HG02938 (cell line): Measurements from ENCODE around the gene SGCA.

Experiments
- ATAC-seq: cut with Tn5 transposase; IDR thresholded peaks from one replicate; pipeline ENCODE4 v1.9.1; 2021; ENCODE audit warnings: mild to moderate bottlenecking, moderate library complexity; ENCODE audit not compliant: unreplicated experiment

SGCA gene

DNA sequence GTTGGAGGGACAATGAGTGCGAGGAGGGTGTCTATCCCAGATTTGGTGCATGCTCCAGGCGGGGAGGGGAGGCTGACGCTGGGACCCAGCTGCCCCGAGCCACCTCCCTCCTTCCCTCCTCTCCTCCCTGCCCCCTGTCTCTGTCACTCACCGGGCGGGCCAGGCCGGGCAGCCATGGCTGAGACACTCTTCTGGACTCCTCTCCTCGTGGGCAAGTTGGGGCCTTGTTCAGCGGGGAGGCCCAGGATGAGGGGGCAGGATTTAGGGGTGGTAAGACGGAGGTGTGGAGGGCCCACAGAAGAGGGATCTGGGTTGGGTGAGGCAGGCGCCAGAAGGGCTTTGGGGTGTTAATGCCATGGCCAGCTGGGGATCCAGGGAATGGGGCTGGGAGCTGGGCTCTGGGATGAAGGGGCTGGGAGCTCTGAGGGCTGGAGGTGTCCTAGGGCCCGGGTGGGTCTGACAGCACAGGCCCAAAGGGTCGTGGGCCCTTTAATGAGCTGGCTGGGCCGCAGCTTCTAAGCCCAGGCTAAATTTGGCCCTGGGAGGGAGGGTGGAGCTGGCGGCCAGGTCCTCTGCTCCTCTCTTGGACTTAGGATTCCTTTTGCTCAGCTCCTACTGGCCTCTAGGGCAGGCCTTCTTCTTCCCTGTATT, at the start of gene SGCA:
TSS of gene SGCA (plus strand) at position 139 of the 651 bp plus-strand sequence. CDS start at position 175, 36 bp downstream.
- no peak for ATAC-seq

- ATAC-seq, result no peak
These were observed 48.4 kb upstream of the SGCA start for GRCh38 chr17:50117202-50118051.

DNA sequence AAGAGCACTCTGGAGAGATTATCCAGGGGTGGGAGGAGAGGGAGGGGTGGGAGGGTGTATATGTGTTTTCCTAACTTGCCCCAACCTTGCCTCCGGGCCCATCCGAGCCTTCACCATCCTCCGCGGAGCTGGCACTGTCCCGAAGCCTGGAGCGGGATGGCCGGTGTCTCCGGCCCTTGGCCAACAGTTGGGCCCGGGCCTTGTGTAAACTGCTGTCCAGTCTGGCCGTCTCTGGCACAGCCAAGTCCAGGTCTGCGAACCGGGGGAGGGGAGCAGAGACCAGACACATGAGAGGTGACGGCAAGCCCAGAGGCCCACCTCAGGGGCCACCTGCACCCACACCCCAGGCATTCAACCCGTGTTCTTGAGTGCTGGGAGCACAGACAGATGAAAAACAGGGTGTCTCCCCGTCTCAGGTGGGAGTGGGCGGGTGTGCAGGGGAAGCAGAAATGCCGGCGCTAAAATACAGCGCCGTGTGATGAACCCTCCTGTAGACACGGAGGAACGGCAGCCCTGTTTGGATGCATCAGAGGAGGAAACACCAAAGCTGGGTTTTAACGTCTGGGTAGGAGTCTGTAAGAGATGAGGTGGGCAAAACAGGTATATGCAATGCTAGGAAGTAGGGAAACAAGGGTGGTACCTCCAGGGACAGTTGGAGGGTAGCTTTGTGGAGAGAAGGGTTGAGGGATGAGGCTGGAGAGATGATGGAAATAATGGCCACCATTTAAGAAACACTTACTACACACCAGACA, 47.6 kb upstream of the SGCA start:
- ATAC-seq, result no peak

GRCh38 chr17:50118828-50119218, 47.0 kb upstream of the SGCA start:
- no peak for ATAC-seq

GRCh38 chr17:50120475-50121253, 45.1 kb upstream of the SGCA start:
- ATAC-seq, result no peak

DNA sequence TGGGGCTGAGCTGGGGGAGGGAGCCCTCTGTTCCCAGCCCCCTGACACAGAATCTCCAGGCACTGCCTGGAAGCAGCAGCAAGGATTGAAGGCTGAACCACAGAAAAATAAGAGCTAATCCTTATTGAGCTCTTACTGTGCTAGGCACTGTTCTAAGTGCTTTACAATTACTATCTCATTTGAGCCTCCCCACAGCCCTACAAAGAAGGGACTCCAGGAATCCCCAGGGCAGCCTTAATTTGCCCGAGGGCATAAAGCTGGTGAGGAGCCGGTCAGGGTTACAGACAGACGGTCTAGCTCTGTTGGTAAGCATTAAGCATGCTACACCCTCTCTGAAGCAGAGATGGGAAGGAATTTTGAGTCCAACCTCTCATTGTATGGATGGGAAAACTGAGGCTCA, 42.9 kb upstream of the SGCA start:
- no peak for ATAC-seq

DNA sequence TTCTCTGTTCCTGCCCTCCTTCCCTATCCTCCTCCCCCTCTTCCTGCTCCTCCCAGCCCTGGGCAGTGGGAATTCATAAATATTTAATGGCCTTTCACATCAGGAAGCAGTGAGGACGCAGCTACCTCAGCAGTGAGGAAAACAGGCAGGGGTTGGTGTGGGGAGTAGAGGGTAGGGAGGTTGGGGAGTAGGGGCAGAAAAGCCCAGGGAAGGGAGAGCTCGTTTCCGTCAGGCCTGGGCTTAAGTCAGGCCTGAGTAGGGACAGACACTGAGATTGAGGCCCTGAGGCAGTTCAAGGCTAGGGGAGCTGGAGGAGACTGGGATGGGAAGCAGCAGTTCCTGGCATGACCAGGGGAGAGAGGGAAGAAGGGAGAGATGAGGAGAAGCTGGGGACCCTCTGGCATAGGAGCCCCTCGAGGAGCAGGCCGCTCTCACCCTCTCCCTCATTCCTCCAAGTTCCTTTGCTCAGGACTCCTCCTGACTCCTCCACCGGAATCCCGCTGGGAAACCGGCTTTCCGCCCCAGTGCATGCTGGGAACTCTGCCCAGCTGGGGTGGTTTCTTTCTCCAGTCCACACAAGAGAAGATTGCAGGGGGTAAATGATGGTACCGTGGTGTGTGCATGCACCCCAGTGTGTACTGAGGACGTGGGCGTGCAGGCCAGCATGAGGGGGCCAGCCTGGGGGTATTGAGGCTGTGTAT, 42.0 kb upstream of the SGCA start:
- ATAC-seq, result no peak

DNA sequence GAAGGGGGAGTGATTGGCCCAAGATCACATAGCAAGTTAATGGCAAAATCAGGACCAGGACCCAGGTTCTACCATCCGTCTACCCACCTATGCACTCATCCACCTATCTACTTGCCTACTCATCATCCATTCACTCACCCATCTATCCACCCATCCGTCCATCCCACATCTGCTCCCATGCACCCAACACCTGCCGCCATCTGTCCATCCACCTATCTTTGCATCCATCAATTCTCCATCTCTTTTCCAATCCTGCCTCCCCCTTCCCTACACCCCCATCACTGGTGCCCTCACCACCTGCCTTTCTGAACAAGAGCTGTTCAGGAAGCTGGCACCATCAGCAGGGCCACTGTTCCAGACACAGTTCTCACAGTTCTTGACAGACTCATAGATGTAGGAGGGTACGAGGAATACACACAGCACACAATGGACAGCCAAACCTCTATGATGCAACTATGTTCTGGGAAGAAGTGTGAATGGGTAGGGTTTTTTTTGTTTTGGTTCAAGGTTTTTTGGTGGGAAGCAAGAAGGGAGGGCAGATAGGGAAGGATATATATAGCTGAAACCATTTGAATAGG, 40.3 kb upstream of the SGCA start:
- no peak for ATAC-seq

DNA sequence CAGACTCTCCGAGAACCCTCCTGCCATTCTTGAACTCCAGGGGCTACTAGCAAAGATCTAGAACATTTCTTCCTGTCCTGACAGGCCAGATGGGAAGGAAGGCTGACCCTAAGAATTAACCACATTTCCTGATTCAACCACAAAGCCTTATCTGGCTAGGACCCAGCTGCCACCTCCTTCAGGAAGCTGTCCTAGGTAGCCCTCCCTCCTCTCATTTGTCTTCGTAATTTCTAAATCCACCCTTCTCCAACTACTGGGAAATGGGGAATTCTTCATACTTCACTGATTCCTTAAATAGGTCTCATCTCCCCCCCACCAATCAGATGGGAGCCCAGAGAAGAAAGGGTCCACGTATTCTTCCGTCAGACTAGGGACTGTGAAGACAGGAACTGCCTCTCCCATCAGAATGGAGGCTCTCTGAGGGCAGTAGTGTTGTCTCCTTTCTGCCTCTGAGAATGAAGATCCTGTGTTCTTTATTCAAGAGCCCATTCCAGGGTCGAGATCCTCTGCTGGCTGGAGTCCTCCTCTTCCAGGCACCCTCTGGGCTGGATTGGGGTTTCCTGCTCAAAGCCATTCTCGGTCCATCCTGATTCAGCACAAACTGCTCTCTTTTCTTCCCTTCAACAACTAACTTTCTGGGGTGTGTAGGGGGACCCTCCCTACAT, 38.0 kb upstream of the SGCA start:
- ATAC-seq, result no peak

DNA sequence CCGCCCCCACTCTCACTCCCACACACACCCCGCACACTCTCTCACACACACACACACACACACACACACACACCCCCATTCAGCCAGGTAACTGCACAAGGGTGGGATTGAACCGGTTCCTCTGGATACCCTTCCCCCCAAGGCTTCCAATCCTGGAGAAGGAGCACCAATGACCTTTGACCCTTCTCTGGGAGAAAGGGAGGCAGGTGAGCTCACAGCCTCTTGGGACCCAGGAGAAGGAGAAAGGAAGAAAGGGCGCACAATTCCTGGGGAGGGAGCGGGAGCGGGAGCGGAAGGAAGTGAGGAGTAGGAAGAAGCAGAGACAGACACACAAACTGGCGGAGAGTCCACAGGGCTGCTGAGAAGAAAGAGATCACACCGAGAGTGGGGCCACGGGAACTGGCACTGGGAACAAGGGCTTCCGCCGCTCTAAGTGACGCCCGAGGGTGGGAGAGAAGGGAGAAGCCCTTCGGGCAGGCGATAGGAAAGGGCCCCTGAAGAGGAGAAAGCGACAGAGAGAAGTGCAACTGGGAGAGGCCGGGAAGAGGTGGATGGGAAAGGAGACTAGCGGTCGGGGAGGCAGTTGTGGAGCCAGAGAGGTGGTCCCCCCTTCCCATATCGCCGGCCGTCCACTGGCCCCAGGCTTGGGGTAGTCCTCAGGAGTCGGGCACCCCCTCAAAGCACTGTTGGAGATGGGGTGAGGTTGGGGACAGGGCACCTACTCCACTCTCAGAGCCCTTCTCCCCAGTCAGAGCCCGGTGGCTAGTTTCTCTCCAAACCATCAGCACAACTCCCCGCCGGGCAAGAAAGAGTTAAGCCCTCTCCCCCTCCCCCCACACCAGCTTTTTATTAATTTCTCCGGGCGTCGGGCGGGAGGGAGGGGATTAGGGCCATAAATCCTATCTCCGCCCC, 37.1 kb upstream of the SGCA start:
- ATAC-seq, result no peak

- no peak for ATAC-seq
These were observed 36.5 kb upstream of the SGCA start for GRCh38 chr17:50129353-50129727.

DNA sequence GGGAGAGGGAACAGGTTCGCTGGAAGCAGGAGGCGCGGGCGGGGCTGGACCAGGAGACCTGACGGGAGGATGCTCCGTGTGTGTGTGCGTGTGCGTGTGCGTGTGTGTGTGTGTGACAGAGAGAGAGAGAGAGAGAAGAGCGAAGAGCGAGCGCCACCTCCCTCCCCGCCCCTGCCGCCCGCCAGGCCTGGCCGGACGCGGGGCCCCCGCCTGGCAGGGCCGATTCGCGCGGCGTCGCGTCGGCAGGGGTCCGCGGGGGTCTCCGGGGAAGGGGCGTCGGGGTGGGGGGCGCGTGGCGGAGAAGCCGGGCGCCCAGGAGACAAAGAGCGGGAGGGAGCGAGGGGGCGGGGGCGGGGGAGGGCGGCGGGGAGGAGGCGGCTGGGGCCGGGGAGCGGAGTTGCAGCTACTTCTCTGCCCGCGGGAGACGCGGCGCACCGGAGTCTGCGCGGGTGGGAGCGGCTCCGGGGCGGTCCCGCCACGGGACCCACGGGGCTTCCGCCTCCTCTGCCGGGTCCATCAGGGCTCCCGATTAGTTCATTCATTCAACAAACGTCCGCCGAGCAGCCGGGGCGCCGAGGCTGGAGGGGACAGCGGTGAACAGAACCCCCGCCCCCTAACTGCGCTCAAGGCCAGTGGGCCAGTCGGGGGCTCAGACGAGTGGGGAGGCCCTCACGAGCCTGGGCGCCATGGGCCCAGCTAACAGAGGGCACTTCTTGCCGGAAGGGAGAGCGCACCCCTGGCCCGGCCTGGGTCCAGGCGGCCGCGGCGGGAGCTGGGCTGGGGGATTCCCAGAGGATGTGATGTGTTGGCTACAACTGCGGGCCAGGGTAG, 35.9 kb upstream of the SGCA start, which contains the start of gene SAMD14:
TSS of gene SAMD14 (minus strand) at position 433 of the 831 bp plus-strand sequence. CDS start 5,201 bp downstream, outside the sequence.
- no peak for ATAC-seq

- ATAC-seq, result no peak
These were observed 35.1 kb upstream of the SGCA start for GRCh38 chr17:50130559-50131305.

GRCh38 chr17:50132104-50132794, 33.6 kb upstream of the SGCA start:
- no peak for ATAC-seq

GRCh38 chr17:50133028-50133768, 32.6 kb upstream of the SGCA start:
- no peak for ATAC-seq

- no peak for ATAC-seq
These were observed 32.1 kb upstream of the SGCA start for GRCh38 chr17:50133769-50134099.
